Measurements from ENCODE around the gene FYN. TPM values are rescaled to one million over a fixed set of nuclear protein-coding genes. Genes with fewer than 3 reads are reported as not detected.

FYN gene
- total RNA-seq, 2 donors from 2014 or later: 11.3 to 21.5 TPM

DNA sequence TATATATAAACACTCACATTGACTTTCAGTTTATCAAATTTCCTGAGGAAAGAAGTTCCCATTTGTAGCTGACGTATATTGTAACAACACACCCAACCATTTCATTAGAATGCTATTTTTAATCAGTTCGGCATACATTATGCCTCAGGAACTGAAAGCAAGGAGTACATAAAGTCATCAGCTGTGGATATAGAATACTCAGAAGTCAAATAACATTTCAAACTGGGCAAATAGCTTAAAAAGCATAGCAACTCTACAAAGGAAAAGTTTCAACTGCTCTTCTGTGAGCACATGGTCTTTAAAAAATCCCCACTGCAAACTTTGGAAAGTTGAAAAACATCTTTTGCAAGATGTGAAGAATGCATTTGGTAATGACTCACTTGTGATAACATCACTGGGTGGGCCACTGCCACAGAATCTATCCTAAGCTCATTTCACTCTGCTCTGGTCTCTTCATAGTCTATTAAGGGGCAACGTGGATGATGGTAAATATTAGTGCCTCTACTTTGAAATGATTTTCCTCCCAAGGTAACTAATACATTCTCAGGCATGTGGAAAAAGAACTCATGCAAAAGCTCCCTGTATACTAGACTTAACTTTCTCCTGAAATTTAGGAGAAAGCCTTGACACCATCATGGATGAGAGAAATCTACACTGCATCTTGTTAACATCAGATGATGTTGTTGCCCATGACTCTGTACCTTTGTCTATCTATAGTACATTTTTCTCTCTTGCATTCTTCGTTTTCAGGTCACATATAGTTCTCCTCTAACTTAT, 49.2 kb downstream of the FYN start:
- TF ChIP-seq, protein P1, sequence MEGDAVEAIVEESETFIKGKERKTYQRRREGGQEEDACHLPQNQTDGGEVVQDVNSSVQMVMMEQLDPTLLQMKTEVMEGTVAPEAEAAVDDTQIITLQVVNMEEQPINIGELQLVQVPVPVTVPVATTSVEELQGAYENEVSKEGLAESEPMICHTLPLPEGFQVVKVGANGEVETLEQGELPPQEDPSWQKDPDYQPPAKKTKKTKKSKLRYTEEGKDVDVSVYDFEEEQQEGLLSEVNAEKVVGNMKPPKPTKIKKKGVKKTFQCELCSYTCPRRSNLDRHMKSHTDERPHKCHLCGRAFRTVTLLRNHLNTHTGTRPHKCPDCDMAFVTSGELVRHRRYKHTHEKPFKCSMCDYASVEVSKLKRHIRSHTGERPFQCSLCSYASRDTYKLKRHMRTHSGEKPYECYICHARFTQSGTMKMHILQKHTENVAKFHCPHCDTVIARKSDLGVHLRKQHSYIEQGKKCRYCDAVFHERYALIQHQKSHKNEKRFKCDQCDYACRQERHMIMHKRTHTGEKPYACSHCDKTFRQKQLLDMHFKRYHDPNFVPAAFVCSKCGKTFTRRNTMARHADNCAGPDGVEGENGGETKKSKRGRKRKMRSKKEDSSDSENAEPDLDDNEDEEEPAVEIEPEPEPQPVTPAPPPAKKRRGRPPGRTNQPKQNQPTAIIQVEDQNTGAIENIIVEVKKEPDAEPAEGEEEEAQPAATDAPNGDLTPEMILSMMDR (IDR thresholded peaks at IDR 0.05): no peak
- Histone ChIP-seq H3K4me3 (no peak overlapping the region), H3K27ac (no peak overlapping the region), H3K9me3 (no peaks in the 10 kb centered on the region), H3K36me3 (no peaks in the 10 kb centered on the region), H3K27me3 (no peaks in the 10 kb centered on the region), H3K4me1 (no peaks in the 10 kb centered on the region), H3K9ac (ENCODE audit: low read depth in 2 of 2, low read length in 2 of 2) (no peak overlapping the region)
- intact Hi-C loops (cut with DNase I): no loop called here
- DNase-seq: no peak

- intact Hi-C loops (cut with DNase I): no loop called here
- Histone ChIP-seq H3K27me3 (no peaks in the 10 kb centered on the region), H3K27ac (no peak overlapping the region), H3K4me3 (no peak overlapping the region), H3K4me1 (no peaks in the 10 kb centered on the region), H3K9ac (ENCODE audit: low read depth in 2 of 2, low read length in 2 of 2) (no peak overlapping the region), H3K36me3 (no peaks in the 10 kb centered on the region), H3K9me3 (no peaks in the 10 kb centered on the region)
- DNase-seq: no peak
- TF ChIP-seq, protein P1 (IDR thresholded peaks at IDR 0.05): no peak
These were observed 50.2 kb downstream of the FYN start for GRCh38 chr6:111823012-111823411.

DNA sequence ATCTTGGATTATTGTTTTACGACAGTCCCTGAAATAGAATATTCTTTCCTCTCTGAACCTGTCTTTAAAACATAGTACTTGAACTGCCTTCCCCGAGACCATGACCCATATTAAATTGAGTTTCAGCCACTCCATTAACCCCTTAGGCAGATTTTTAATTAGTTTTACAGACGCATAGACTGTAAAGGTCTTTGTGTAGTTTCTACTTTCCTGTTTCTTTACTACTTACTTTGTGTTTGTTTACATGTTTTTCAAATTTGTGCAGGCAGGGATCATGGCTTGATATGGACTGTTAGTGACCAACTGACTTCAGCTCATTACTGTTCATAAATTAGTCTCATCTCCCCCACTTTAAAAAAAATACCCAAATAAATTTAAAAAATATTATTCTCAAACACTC, 53.8 kb downstream of the FYN start:
- DNase-seq: no peak
- intact Hi-C loops (cut with DNase I): no loop called here
- no peaks in the 10 kb centered on the region for H3K9me3 ChIP-seq
- no peaks in the 10 kb centered on the region for H3K36me3 ChIP-seq
- no peaks in the 10 kb centered on the region for H3K4me1 ChIP-seq
- no peak overlapping the region for H3K9ac ChIP-seq (ENCODE audit: low read depth in 2 of 2, low read length in 2 of 2)
- H3K4me3 ChIP-seq: no peak overlapping the region
- no peak overlapping the region for H3K27ac ChIP-seq
- TF ChIP-seq, protein P1 (IDR thresholded peaks at IDR 0.05): no peak
- H3K27me3 ChIP-seq: no peaks in the 10 kb centered on the region

GRCh38 chr6:111818539-111819226, 54.6 kb downstream of the FYN start:
- Histone ChIP-seq H3K27ac (no peak overlapping the region), H3K36me3 (no peaks in the 10 kb centered on the region), H3K9ac (ENCODE audit: low read depth in 2 of 2, low read length in 2 of 2) (no peak overlapping the region), H3K9me3 (no peaks in the 10 kb centered on the region), H3K27me3 (no peaks in the 10 kb centered on the region), H3K4me3 (no peak overlapping the region), H3K4me1 (no peaks in the 10 kb centered on the region)
- TF ChIP-seq, protein P1 (IDR thresholded peaks at IDR 0.05): no peak
- intact Hi-C loops (cut with DNase I): no loop called here
- no peak for DNase-seq

DNA sequence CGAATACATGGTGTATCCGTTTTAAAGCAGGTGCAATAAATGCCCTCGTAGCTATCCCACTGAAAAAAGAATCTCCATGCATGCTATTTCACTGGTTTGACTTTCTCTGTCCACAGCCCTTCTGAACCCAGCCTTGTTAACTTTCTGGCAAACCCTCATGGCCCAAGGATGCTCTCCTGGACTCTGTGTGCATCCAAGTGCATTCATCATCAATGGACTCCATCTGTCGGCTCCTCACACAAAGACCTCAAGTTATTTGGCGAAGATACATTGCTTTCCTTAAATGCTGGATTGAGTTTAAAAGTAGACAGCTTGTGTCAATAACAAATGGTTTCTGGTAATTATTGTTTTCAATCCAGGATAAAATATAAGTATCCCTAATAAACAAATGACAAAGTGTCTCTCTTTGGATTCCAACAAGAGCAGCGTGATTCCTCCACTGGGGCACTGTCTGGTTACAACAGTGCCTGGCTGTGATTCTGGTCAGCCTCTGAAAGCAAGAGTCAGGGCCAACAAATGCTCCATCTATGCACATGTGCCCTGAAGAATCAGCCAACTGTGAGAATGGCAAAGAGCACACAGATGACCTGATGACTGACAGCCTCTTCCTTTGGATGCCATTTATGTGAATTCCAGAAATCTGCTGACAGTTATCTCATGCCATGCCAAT, 55.7 kb downstream of the FYN start:
- no peak overlapping the region for H3K27ac ChIP-seq
- intact Hi-C loops (cut with DNase I): no loop called here
- no peak overlapping the region for H3K9ac ChIP-seq (ENCODE audit: low read depth in 2 of 2, low read length in 2 of 2)

More for the DNA sequence above, 55.7 kb downstream of the FYN start:
- Histone ChIP-seq H3K4me3 (no peak overlapping the region), H3K4me1 (no peaks in the 10 kb centered on the region), H3K27me3 (no peaks in the 10 kb centered on the region), H3K36me3 (no peaks in the 10 kb centered on the region), H3K9me3 (no peaks in the 10 kb centered on the region)
- TF ChIP-seq, protein P1 (IDR thresholded peaks at IDR 0.05): no peak
- DNase-seq: no peak
